ENCODE data around the gene DELE1.
"Not testable (repeated sequence)": the region's sequence is repeated elsewhere in the genome, so short reads cannot be mapped to it uniquely, and the experiment has no call there.

Gene DELE1

GRCh38 chr5:141889282-141889871 lies 34.3 kb upstream of the DELE1 start:
- DNase-seq = peak; percentile 46

- DNase-seq = not testable (repeated sequence)
Measured at GRCh38 chr5:141890429-141890828, 33.2 kb upstream of the DELE1 start.

DNA sequence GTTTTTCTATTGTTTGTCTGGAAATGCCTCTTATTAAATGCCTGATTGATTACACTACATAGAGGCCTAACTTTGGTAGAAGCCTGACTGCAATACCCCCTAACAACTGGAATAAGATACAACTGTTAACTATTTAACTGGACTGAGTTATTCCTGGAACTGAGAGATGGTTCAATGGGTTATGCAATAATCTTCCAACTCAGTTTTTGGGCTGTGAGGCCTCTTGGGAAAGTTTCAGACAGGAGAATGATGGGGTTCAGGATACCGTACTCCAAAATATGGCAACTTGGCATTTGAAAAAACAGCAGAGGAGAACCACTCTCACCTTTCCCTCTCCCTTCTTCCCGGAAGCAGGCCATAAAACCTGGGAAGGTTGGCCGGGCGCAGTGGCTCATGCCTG lies 26.2 kb upstream of the DELE1 start:
- DNase-seq = no peak

GRCh38 chr5:141898448-141899049 lies 25.1 kb upstream of the DELE1 start:
- DNase-seq = no peak

DNA sequence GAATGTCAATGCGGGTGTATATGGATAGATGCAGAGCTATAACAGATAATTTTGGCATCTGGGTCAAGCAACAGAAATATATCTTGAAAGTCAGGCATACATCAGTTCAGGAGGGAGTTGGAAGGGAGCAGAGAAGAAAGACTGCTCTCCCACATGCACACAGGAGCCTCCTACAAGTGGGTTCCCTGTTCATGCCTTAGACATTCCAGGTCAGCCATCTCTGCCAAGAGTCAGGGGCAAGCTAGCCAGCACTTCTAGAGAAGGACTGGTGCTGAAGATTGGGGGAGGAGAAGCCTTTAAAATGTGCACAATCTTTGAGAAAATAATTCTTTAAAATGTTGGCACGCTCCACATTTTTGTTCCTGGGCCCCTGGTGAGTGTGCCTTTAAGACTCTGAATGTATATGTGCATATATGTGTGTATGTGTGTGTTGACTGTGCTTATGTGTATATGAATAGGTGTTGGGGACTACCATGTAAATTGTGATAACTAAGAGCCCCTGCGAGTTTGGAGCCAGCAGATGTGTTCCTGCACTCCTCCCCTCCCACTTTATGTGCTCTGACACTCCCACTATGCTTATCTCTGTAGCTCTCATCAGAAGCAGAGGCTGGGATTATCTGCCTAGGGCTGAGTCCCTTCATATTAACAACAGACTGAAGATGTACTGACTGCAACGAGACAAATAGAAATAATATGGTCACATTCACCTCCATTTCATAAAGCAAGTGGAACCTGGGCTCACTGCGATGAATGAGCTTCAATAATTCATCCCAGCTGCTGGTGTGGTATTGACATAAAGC lies 21.5 kb upstream of the DELE1 start:
- no peak for DNase-seq

DNA sequence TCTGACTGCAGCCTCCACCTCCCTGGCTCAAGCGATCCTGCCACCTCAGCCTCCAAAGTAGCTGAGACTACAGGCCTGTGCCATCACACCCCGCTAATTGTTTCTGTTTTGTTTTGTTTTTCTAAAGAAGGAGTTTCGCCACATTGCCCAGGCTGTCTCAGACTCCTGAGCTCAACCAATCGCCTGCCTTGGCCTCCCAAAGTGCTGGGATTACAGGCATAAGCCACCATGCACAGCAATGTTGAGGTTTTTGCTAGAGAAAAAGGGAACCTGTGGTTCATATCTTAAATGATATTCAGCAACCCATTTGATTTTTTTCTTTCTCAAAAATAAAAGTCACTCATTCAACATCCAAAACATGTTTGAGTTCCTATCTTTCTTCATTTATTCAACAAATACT lies 20.4 kb upstream of the DELE1 start:
- peak; percentile 74 for DNase-seq

- DNase-seq = no peak
Measured at GRCh38 chr5:141904551-141904950, 19.1 kb upstream of the DELE1 start.

DNA sequence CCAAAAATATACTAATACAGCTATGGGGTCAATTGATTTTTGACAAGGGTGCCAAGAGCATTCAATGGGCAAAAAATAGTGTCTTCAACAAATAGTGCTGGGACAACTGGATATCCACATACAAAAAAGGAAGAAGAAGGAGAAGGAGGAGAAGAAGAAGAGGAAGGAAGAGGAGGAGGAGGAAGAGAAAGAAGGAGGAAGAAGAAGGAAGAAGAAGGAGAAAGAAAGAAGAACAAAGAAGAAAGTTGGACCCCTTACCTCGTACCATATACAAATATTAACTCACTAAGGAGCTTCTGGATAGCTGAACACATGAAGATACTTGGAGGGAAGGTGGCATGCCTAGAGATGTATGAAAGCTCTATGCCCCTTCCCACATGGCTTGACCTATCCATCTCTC lies 17.2 kb upstream of the DELE1 start:
- DNase-seq = no peak

DNA sequence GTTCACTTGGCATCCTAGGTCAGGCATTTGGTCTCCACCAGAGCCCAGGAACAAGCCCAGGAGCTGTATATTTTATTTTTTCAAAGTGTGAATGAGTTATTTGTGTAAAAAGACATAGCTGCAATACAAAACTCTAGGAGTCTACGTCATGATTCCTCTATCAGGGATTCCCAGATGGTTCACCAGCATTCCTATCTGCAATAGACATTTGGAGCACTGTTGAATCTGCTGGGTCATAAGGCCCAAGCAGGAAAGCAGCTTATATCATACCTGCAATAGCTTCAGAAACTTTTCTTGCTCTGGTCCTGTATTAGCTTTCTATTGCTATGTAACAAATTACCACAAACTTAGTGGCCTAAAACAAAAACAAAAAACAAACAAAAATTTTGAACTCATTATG lies 16.7 kb upstream of the DELE1 start:
- no peak for DNase-seq

GRCh38 chr5:141908796-141909195 lies 14.9 kb upstream of the DELE1 start:
- DNase-seq = no peak

DNA sequence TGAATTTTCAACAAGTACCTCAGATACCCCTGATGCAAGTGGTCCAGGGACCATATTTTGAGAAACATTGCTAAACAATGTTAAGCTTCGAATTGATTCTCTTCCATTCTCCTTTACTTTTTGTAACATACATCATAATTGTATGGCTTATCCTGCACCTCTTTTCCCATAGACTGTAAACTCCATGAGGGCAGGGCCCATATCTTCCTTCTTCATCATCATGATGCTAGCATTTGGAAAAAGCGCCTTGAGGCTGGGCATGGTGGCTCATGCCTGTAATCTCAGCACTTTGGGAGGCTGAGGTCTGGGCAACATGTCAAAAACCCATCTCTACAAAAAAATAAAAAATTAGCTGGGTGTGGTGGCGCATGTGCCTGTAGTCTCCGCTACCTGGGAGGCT lies 14.5 kb upstream of the DELE1 start:
- no peak for DNase-seq

DNA sequence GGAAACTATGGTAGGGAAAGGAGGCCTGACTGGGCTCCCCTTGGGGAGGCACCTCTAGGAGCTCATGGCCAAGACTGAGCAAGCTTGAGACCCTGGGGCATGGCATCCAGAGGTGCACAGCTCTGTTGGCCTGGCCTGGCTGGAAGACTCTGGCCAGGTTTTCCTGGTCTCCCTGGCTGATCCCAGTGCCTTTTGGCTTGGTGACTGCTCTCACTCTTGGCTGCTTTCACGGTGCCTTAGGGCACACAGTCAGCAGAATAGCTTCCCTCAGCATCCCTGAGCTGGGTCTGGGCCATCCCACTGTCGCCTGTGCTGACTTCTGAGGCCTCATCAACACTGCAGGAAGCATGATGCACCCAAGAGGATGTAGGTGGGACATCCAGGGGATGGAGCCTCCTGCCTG lies 13.4 kb upstream of the DELE1 start:
- DNase-seq = no peak

DNA sequence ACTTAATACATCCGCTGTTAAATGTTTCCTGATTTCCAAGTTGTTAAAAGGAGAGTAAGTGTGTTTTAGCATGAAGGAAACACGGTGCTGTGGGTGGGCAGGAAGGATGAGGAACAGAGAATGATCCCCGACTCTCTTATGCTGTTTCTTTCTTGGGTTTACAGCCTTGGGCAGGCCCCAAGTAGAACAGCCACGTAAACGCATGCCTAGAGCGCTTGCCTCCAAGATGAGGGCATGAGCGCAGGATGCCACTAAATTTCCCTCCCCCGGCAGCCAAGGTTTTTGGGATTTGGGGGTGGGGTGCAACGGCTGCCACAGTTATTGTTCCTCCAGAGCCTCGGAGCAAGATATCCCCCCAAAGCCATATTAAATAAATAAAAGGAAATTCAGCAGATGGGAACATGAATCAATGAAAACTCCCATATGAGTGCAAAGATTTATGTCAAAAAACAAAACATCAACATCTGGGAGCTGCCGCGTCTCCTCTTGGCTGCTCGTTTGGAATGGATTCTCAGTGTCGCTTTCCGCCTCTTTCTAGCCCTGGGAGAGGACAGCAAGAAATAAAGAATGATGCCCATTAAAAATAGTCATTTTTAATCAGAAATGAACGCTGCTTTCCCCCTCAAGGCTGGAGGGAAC lies 10.0 kb upstream of the DELE1 start:
- no peak for DNase-seq

DNA sequence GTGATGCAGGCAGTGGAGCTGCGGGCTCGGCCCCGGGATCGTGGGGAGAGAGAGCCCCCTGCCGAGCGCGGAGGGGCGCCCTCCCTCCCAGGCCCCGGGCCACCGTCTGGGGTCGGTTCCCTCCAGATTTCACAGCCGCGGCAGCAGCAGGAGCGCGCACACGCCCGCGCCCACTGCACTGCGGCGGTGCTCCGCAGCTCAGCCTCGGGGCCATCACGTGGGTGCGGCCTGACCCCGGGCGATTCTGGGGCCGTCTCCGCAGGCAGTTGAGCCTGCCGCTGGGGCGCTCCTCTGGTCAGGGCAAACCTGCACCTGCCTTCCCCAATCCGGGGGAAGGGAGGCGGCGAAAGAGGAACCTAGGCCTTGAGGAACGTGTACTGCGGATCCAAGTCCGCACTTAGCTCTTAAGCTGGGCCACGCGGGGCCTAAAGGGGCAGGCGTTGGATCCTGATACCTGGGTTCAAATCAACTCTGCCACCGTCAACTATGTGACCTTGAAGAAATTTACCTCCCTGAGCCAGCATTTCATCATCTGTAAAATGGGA lies 9.4 kb upstream of the DELE1 start:
- DNase-seq = peak; percentile 67

GRCh38 chr5:141914797-141915196 lies 8.9 kb upstream of the DELE1 start:
- DNase-seq = no peak

- DNase-seq = no peak
Measured at GRCh38 chr5:141915881-141916336, 7.8 kb upstream of the DELE1 start.

GRCh38 chr5:141916522-141916921 lies 7.1 kb upstream of the DELE1 start:
- no peak for DNase-seq

GRCh38 chr5:141917760-141918159 lies 5.9 kb upstream of the DELE1 start:
- no peak for DNase-seq

DNA sequence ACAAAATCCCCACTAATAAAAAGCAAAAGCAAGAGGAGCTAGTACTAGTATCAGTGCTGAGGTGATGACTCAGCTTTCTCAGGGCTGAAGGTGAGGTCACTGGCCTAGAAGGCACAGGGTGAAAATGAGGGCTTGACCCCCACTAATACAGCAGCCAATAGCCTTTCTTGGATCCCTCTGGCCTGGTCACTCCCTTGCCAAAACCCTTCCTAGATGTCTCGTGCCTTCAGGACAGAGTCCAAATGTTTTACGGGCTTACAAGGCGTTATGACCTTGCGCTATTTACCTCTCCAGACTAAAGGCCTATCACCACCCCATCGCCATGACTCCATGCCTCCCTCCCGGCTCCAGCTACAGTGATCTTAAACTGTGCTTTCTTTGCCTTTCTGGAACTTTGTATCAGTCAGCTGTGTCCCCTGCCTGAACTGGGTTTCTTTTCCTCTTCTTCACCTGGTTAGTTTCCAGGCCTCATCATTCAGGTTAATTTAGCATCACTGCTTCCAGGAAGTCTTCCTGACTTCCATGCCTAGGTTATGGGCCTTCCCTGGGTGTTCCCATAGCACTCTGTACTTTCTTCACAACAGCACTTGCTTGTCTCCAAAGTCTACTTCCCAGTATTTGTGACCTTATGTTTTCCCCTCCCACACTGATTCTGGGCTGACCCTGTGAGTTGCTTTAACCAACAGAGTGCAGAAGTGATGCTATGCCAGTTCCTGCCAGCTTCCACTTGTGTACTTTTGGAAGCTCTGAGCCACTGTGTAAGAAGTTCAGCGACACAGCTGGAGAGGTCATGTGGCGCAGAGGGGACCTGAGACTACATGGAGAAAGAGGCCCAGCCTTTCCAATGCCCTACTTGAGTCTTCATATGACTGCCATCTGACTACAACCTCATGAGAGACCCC lies 4.2 kb upstream of the DELE1 start:
- no peak for DNase-seq

DNA sequence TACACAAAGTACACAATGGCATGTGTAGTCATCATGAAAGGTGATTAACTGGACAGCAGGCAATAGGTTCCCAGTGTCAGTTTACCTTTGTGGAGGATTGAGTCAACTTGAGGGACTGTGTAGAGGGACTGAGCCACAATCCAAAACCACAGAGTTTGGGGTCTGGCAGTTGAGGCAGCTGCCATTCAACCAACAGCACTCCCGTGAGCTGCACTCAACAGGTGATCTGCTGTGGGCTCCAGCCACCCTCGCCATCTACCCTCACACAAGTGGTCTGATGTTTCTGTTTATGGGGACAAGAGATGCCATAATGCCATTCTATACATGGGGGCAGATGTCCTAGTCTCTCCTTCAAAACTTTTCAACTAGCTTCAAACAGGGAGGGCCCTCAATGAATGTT lies 2.9 kb upstream of the DELE1 start:
- DNase-seq = no peak

GRCh38 chr5:141922827-141923447 lies 734 bp upstream of the DELE1 start:
- not testable (repeated sequence) for DNase-seq

DNA sequence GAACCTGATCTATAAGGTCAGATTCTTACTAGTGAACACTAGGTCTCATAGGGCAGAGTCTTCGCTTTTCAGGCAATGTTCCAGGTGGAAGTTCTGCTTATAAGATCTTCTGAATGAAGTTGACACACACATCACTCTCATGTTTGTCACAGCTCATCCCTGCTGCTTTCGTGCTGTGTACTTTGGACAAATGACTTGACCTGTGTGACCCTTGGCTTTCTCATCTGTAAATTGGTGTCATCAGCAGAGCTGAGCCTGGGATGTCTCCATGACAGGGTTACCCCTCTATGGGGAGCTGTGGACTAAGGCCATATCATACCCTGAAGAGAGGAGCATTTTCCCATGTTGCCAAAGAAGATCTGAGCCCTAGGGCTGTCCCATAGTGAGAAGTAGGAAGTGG lies 2.8 kb downstream of the DELE1 start:
- DNase-seq = no peak

All from hematopoietic multipotent progenitor cell treated with erythropoietin and hydrocortisone succinate and interleukin-3 and kit ligand, for 4 days (in vitro differentiated cells).